CD4-positive, alpha-beta T cell treated with Interleukin-15 for 4 hours (primary cell): ENCODE results near the gene CDKN2A.

ENCODE experiments used
- DNase-seq: peaks from one replicate; pipeline ENCODE4 v3.0.0-alpha.2; 2020; ENCODE audit warnings: low spot score

Gene CDKN2A

GRCh38 chr9:22005702-22006606, 11.8 kb upstream of the CDKN2A start:
- no peak for DNase-seq

- peak; percentile 31 for DNase-seq
Observed at GRCh38 chr9:22005021-22005701, 11.0 kb upstream of the CDKN2A start.

- DNase-seq = no peak
Observed at GRCh38 chr9:22002038-22002437, 7.8 kb upstream of the CDKN2A start.

- no peak for DNase-seq
Observed at GRCh38 chr9:21998026-21998425, 3.8 kb upstream of the CDKN2A start.

- no peak for DNase-seq
Observed at GRCh38 chr9:21997480-21997879, 3.3 kb upstream of the CDKN2A start.

- DNase-seq = no peak
Observed at GRCh38 chr9:21996858-21997257, 2.7 kb upstream of the CDKN2A start.

- no peak for DNase-seq
Observed at GRCh38 chr9:21996438-21996837, 2.2 kb upstream of the CDKN2A start.

- DNase-seq = no peak
Observed at GRCh38 chr9:21995666-21996398, 1.6 kb upstream of the CDKN2A start.

GRCh38 chr9:21995006-21995665, 944 bp upstream of the CDKN2A start:
- DNase-seq = peak; percentile 79

GRCh38 chr9:21994556-21995005, 389 bp upstream of the CDKN2A start, which contains the start of gene CDKN2B-AS1:
TSS of gene CDKN2B-AS1 (plus strand) at chr9:21994791.
- peak; percentile 35 for DNase-seq

- no peak for DNase-seq
Observed at GRCh38 chr9:21993007-21993406, 1.2 kb downstream of the CDKN2A start.

GRCh38 chr9:21991072-21991959, 2.9 kb downstream of the CDKN2A start:
- no peak for DNase-seq

- DNase-seq = no peak
Observed at GRCh38 chr9:21989440-21990189, 4.6 kb downstream of the CDKN2A start.

- no peak for DNase-seq
Observed at GRCh38 chr9:21988056-21988990, 5.9 kb downstream of the CDKN2A start.

- DNase-seq = no peak
Observed at GRCh38 chr9:21985964-21986667, 8.1 kb downstream of the CDKN2A start.

GRCh38 chr9:21984101-21984500, 10.1 kb downstream of the CDKN2A start:
- DNase-seq = no peak

- no peak for DNase-seq
Observed at GRCh38 chr9:21983561-21983935, 10.6 kb downstream of the CDKN2A start.

GRCh38 chr9:21982861-21983560, 11.2 kb downstream of the CDKN2A start:
- DNase-seq = no peak
